Endodermal cell (in vitro differentiated cells): Measurements from ENCODE around the gene EFNA3. TPM values are rescaled to one million over a fixed set of nuclear protein-coding genes. Genes with fewer than 3 reads are reported as not detected.
"Not testable (repeated sequence)": the region's sequence is repeated elsewhere in the genome, so short reads cannot be mapped to it uniquely, and the experiment has no call there.

Experiments
- DNase-seq: peaks from one replicate; pipeline ENCODE4 v3.0.0-alpha.2; 2017
- H3K27ac ChIP-seq: 2 replicates; pipeline ENCODE4 v1.5.1; 2013; ENCODE audit warnings: mild to moderate bottlenecking, low read depth, low read length, moderate library complexity
- H3K27me3 ChIP-seq: 2 replicates; pipeline ENCODE4 v1.6.1; 2013; ENCODE audit warnings: mild to moderate bottlenecking, low read length, moderate library complexity; ENCODE audit not compliant: insufficient read depth, control insufficient read depth, poor library complexity, severe bottlenecking
- H3K36me3 ChIP-seq: 2 replicates; pipeline ENCODE4 v1.7.0; 2013; ENCODE audit warnings: mild to moderate bottlenecking, low read length, moderate library complexity; ENCODE audit not compliant: control insufficient read depth, insufficient read depth
- H3K4me1 ChIP-seq: one replicate; pipeline ENCODE4 v1.7.0; 2013; ENCODE audit warnings: low read length; ENCODE audit not compliant: control insufficient read depth, insufficient read depth
- H3K4me3 ChIP-seq: 2 replicates; pipeline ENCODE4 v1.5.1; 2013; ENCODE audit warnings: mild to moderate bottlenecking, low read length, moderate library complexity
- H3K9ac ChIP-seq: 2 replicates; pipeline ENCODE4 v1.6.1; 2013; ENCODE audit warnings: mild to moderate bottlenecking, low read length, moderate library complexity; ENCODE audit not compliant: poor library complexity, severe bottlenecking; ENCODE audit errors: extremely low read depth
- H3K9me3 ChIP-seq: 2 replicates; pipeline ENCODE4 v1.6.1; 2013; ENCODE audit warnings: mild to moderate bottlenecking, low read length, moderate library complexity; ENCODE audit not compliant: control insufficient read depth
- H3K27ac Mint-ChIP-seq: 2 replicates; pipeline ENCODE4 v1.8.0; 2020; ENCODE audit warnings: mixed read lengths
- H3K27me3 Mint-ChIP-seq: 2 replicates; pipeline ENCODE4 v1.8.0; 2021; ENCODE audit warnings: mild to moderate bottlenecking, mixed read lengths; ENCODE audit not compliant: insufficient read depth
- H3K36me3 Mint-ChIP-seq: 2 replicates; pipeline ENCODE4 v1.8.0; 2020; ENCODE audit warnings: low read depth, mixed read lengths
- H3K4me1 Mint-ChIP-seq: 2 replicates; pipeline ENCODE4 v1.8.0; 2020; ENCODE audit warnings: mixed read lengths
- H3K4me3 Mint-ChIP-seq: 2 replicates; pipeline ENCODE4 v1.8.0; 2020; ENCODE audit warnings: mild to moderate bottlenecking, moderate library complexity, mixed read lengths
- H3K9me3 Mint-ChIP-seq: 2 replicates; pipeline ENCODE4 v1.8.0; 2020; ENCODE audit warnings: mild to moderate bottlenecking, mixed read lengths
- CTCF ChIP-seq: fragments of 200-600 bp; sonication (generic); conservative IDR thresholded peaks from 2 replicates; pipeline ENCODE4 v1.5.0; 2021; ENCODE audit warnings: antibody characterized with exemption, mild to moderate bottlenecking
- WGBS, 2 experiments: methylation state at CpG; one replicate each; pipeline versions ENCODE4 v1.1.5 to v1.1.7; 2013; ENCODE audit warnings: missing lambda C conversion rate in 2 of 2, mixed read lengths in 1 of 2; ENCODE audit not compliant: insufficient coverage in 1 of 2, insufficient read length in 1 of 2; 5-methylcytosine and 5-hydroxymethylcytosine counted together
- total RNA-seq, 2 donors: library from RNA; stranded (reverse); fragmentation: NEBNext Ultra II Directional in 1 of 2; extraction: Animal tissue kit (Norgen Biotek cat#: 25700) in 1 of 2; gene quantifications; 2 replicates in 1 of 2; 3 replicates in 1 of 2; pipeline ENCODE4 v1.2.1, GENCODE V29; 2021

Gene EFNA3
- total RNA-seq, 2 donors from 2014 or later: 3.1 to 6.0 TPM

GRCh38 chr1:155113450-155113980 is 34.9 kb downstream of the EFNA3 start:
- Mint-ChIP-seq H3K36me3 (no peaks in the 10 kb centered on the region), H3K9me3 (no peaks in the 10 kb centered on the region), H3K27ac (no peak overlapping the region), H3K4me1 (no peaks in the 10 kb centered on the region), H3K27me3 (peaks cover 26% of the 10 kb centered on the region), H3K4me3 (no peak overlapping the region)
- Histone ChIP-seq H3K27ac (no peak overlapping the region), H3K36me3 (no peaks in the 10 kb centered on the region), H3K4me1 (no peaks in the 10 kb centered on the region), H3K9me3 (no peaks in the 10 kb centered on the region), H3K9ac (no peak overlapping the region), H3K4me3 (no peak overlapping the region), H3K27me3 (no peaks in the 10 kb centered on the region)
- TF ChIP-seq CTCF: no peak
- 81 to 84% methylated on average over 3 to 5 of the region's 5 CpGs for WGBS, 2 experiments
- no peak for DNase-seq

- Mint-ChIP-seq H3K27ac (no peak overlapping the region), H3K4me3 (no peak overlapping the region), H3K27me3 (peaks cover 46% of the 10 kb centered on the region), H3K36me3 (no peaks in the 10 kb centered on the region), H3K4me1 (peaks cover 2% of the 10 kb centered on the region), H3K9me3 (no peaks in the 10 kb centered on the region)
- TF ChIP-seq CTCF: no peak
- Histone ChIP-seq H3K36me3 (no peaks in the 10 kb centered on the region), H3K9me3 (no peaks in the 10 kb centered on the region), H3K27ac (no peak overlapping the region), H3K27me3 (peaks cover 9% of the 10 kb centered on the region), H3K9ac (no peak overlapping the region), H3K4me1 (no peaks in the 10 kb centered on the region), H3K4me3 (no peak overlapping the region)
- 80 to 85% methylated on average over 4 to 5 of the region's 5 CpGs for WGBS, 2 experiments
- DNase-seq: no peak
These were observed 37.6 kb downstream of the EFNA3 start for GRCh38 chr1:155116113-155116764.

- Histone ChIP-seq H3K4me3 (no peak overlapping the region), H3K4me1 (no peaks in the 10 kb centered on the region), H3K27me3 (peaks cover 12% of the 10 kb centered on the region), H3K9me3 (no peaks in the 10 kb centered on the region), H3K9ac (no peak overlapping the region), H3K36me3 (no peaks in the 10 kb centered on the region), H3K27ac (no peak overlapping the region)
- H3K27me3 Mint-ChIP-seq: peaks cover 55% of the 10 kb centered on the region
- no peak for TF ChIP-seq CTCF
- peaks cover 2% of the 10 kb centered on the region for H3K4me1 Mint-ChIP-seq
- H3K4me3 Mint-ChIP-seq: no peak overlapping the region
- 75 to 77% methylated on average over 4 of the region's 4 CpGs for WGBS, 2 experiments
- H3K27ac Mint-ChIP-seq: no peak overlapping the region
- H3K9me3 Mint-ChIP-seq: no peaks in the 10 kb centered on the region
- DNase-seq: no peak
- no peaks in the 10 kb centered on the region for H3K36me3 Mint-ChIP-seq
These were observed 39.0 kb downstream of the EFNA3 start for GRCh38 chr1:155117610-155118009.

- not testable (repeated sequence) for H3K9me3 ChIP-seq, H3K36me3 ChIP-seq, H3K9ac ChIP-seq, H3K4me1 Mint-ChIP-seq, H3K27ac ChIP-seq, H3K4me1 ChIP-seq, H3K36me3 Mint-ChIP-seq, H3K27ac Mint-ChIP-seq, H3K4me3 ChIP-seq, DNase-seq, H3K4me3 Mint-ChIP-seq, H3K9me3 Mint-ChIP-seq
- peaks cover 16% of the 10 kb centered on the region for H3K27me3 ChIP-seq
- H3K27me3 Mint-ChIP-seq: peaks cover 60% of the 10 kb centered on the region
- 90 to 91% methylated on average over 6 to 7 of the region's 7 CpGs for WGBS, 2 experiments
These were observed 39.5 kb downstream of the EFNA3 start for GRCh38 chr1:155118090-155118489.
